Left lung (tissue), 10 donors: ENCODE data around the gene C1orf159. TPM values are rescaled to one million over a fixed set of nuclear protein-coding genes. Genes with fewer than 3 reads are reported as not detected.

Source experiments
- ATAC-seq: fragments of 200-7000 bp; cut with Tn5 transposase; one replicate; pipeline ENCODE4 v1.9.1; 2020; ENCODE audit warnings: moderate library complexity
- DNase-seq, 4 donors: peaks; one replicate each; pipeline ENCODE4 v3.0.0-alpha.2; 2013 to 2020
- H3K27ac ChIP-seq, 2 donors: fragments of 200-600 bp; sonication (generic) in 1 of 2; one replicate each; pipeline versions ENCODE4 v1.5.0 to v1.8.0; 2020 to 2021
- H3K27me3 ChIP-seq, 2 donors: fragments of 200-600 bp; sonication (generic) in 1 of 2; one replicate each; pipeline versions ENCODE4 v1.5.0 to v1.8.0; 2020 to 2021
- H3K36me3 ChIP-seq, 2 donors: fragments of 200-600 bp; sonication (generic) in 1 of 2; one replicate each; pipeline versions ENCODE4 v1.5.0 to v1.8.0; 2020 to 2021
- H3K4me1 ChIP-seq, 2 donors: fragments of 200-600 bp; one replicate each; pipeline ENCODE4 v1.8.0; 2021
- H3K4me3 ChIP-seq, 2 donors: fragments of 200-600 bp; sonication (generic) in 1 of 2; one replicate each; pipeline versions ENCODE4 v1.5.0 to v1.8.0; 2020 to 2021; ENCODE audit warnings: mild to moderate bottlenecking in 1 of 2
- H3K9me3 ChIP-seq, 2 donors: fragments of 200-600 bp; sonication (generic) in 1 of 2; one replicate each; pipeline versions ENCODE4 v1.5.0 to v1.8.0; 2020 to 2021
- CTCF ChIP-seq, 2 donors: fragments of 200-600 bp; sonication (generic) in 1 of 2; IDR thresholded peaks; one replicate each; pipeline versions ENCODE4 v1.5.0 to v1.8.0; 2021; ENCODE audit warnings: antibody characterized with exemption in 2 of 2
- intact Hi-C, 2 donors: fragments of 100-400 bp; cut with DNase I; formaldehyde crosslinking; loops; one replicate each; pipeline versions ENCODE4 v1.11.2 to v1.14.2; 2022
- polyA plus RNA-seq, 6 donors: library from polyadenylated mRNA; unstranded; fragments of 120-200 nt; gene quantifications; one replicate each; pipeline ENCODE4 v1.2.1, GENCODE V29; 2013; ENCODE audit not compliant: insufficient read length in 6 of 6
- total RNA-seq, 2 donors: library from RNA; stranded (reverse); fragmentation: NEBNext Ultra II Directional; extraction: Animal tissue kit (Norgen Biotek cat#: 25700); gene quantifications; one replicate each; pipeline ENCODE4 v1.2.1, GENCODE V29; 2021
- donor health status: DM: no; HTN: yes; CAD: no.
- donor health status: DM: no; HTN: no; CAD: no.

C1orf159 gene
- total and polyA plus RNA-seq, 8 donors = 7.7 to 16.0 (median 10.1) TPM

GRCh38 chr1:1146026-1146425 is 30.1 kb upstream of the C1orf159 start:
- no peak for ATAC-seq
- intact Hi-C loops = no loop called here
- no peak for DNase-seq

GRCh38 chr1:1145547-1145914 is 29.6 kb upstream of the C1orf159 start:
- no peak for ATAC-seq
- Histone ChIP-seq H3K36me3 (no peaks in the 10 kb centered on the region), H3K4me3 (no peak overlapping the region), H3K27me3 (peaks cover 0 to 42% of the 10 kb centered on the region in 2 donors), H3K9me3 (no peaks in the 10 kb centered on the region), H3K27ac (no peak overlapping the region), H3K4me1 (peaks cover 0 to 14% of the 10 kb centered on the region in 2 donors)
- intact Hi-C loops = no loop called here
- no peak for TF ChIP-seq CTCF (IDR thresholded peaks at IDR 0.05)
- no peak for DNase-seq

More at GRCh38 chr1:1146026-1146425, 30.1 kb upstream of the C1orf159 start:
- Histone ChIP-seq H3K9me3 (no peaks in the 10 kb centered on the region), H3K27me3 (peaks cover 0 to 39% of the 10 kb centered on the region in 2 donors), H3K27ac (no peak overlapping the region), H3K4me1 (peaks cover 0 to 14% of the 10 kb centered on the region in 2 donors), H3K4me3 (no peak overlapping the region), H3K36me3 (no peaks in the 10 kb centered on the region)
- no peak for TF ChIP-seq CTCF (IDR thresholded peaks at IDR 0.05)

- intact Hi-C loops = no loop called here
- Histone ChIP-seq H3K4me1 (peaks cover 0 to 14% of the 10 kb centered on the region in 2 donors), H3K36me3 (no peaks in the 10 kb centered on the region), H3K9me3 (no peaks in the 10 kb centered on the region), H3K4me3 (no peak overlapping the region), H3K27ac (peak overlapping the region in 1 of 2 donors; percentile 42), H3K27me3 (peaks cover 0 to 43% of the 10 kb centered on the region in 2 donors)
- TF ChIP-seq CTCF (IDR thresholded peaks at IDR 0.05) = no peak
- no peak for ATAC-seq
- DNase-seq = no peak
Measured at GRCh38 chr1:1144843-1145546, 29.1 kb upstream of the C1orf159 start.

- Histone ChIP-seq H3K9me3 (no peaks in the 10 kb centered on the region), H3K4me1 (peaks cover 0 to 14% of the 10 kb centered on the region in 2 donors), H3K4me3 (no peak overlapping the region), H3K36me3 (no peaks in the 10 kb centered on the region), H3K27me3 (peaks cover 0 to 43% of the 10 kb centered on the region in 2 donors), H3K27ac (peak overlapping the region in 1 of 2 donors; percentile 42)
- peak; percentile 75 for ATAC-seq
- no peak for TF ChIP-seq CTCF (IDR thresholded peaks at IDR 0.05)
- DNase-seq = peak in 1 of 4 donors; percentile 74
- intact Hi-C loops = no loop called here
Measured at GRCh38 chr1:1144122-1144842, 28.4 kb upstream of the C1orf159 start.

- no peaks in the 10 kb centered on the region for H3K36me3 ChIP-seq
- no peak for TF ChIP-seq CTCF (IDR thresholded peaks at IDR 0.05)
- H3K9me3 ChIP-seq = no peaks in the 10 kb centered on the region
- intact Hi-C loops = no loop called here
- no peak overlapping the region for H3K4me3 ChIP-seq
- peaks cover 0 to 45% of the 10 kb centered on the region in 2 donors for H3K27me3 ChIP-seq
- peaks cover 0 to 14% of the 10 kb centered on the region in 2 donors for H3K4me1 ChIP-seq
- DNase-seq (no peak), ATAC-seq (no peak)
- peak overlapping the region in 1 of 2 donors; percentile 42 for H3K27ac ChIP-seq
Measured at GRCh38 chr1:1143636-1144035, 27.7 kb upstream of the C1orf159 start.
